HepG2 (cell line): Measurements from ENCODE around the gene TMEM63C. TPM values are rescaled to one million over a fixed set of nuclear protein-coding genes. Genes with fewer than 3 reads are reported as not detected.

Source experiments
- ATAC-seq: fragments of 200-7000 bp; cut with Tn5 transposase; 3 replicates; pipeline ENCODE4 v1.9.1; 2020; ENCODE audit warnings: mild to moderate bottlenecking, moderate library complexity
- BruUV-seq: library from RNA; stranded (reverse); fragments of 400-500 nt; replicated peaks from 2 replicates; lab custom pipeline; 2021; lab: Mats Ljungman, UMichigan
- CTCF ChIA-PET: fragments of 300-600 bp; formaldehyde crosslinking; extraction: SDS; loops from one replicate; lab custom pipeline; 2021; ENCODE audit warnings: low total read pairs, inconsistent platforms, low intra/inter-chr PET ratio; lab: Yijun Ruan, JAX
- POLR2A ChIA-PET: fragments of 350-600 bp; sonication (Branson Sonifier 250); formaldehyde crosslinking; loops from one replicate; lab custom pipeline; 2020; ENCODE audit warnings: antibody characterized with exemption, inconsistent platforms; lab: Yijun Ruan, JAX
- DNase-seq: peaks from one replicate; pipeline ENCODE4 v3.0.0-alpha.2; 2015; ENCODE audit warnings: low spot score
- FAIRE-seq: peaks from 3 replicates; lab custom pipeline; 2011; peaks lifted over from hg19 to GRCh38; lab: Jason Lieb, UNC
- H2AFZ ChIP-seq: one replicate; pipeline ENCODE4 v1.6.1; 2011; ENCODE audit warnings: low read length, inconsistent platforms
- H3K27ac ChIP-seq: fragments of 300-600 bp; 3 replicates; pipeline ENCODE4 v1.8.0; 2011; ENCODE audit warnings: mixed run types, mild to moderate bottlenecking, mixed read lengths, low read length, inconsistent platforms; ENCODE audit not compliant: insufficient read depth; ENCODE audit errors: extremely low read length
- H3K27me3 ChIP-seq, 2 experiments: fragments of 200-600 bp in 1 of 2; 2 replicates in 1 of 2; 3 replicates in 1 of 2; pipeline versions ENCODE4 v1.6.0 to v1.8.0; 2011; ENCODE audit warnings: low read length in 2 of 2, mild to moderate bottlenecking in 2 of 2, moderate library complexity in 2 of 2, inconsistent platforms in 1 of 2; ENCODE audit not compliant: insufficient read depth in 2 of 2, control insufficient read depth in 1 of 2
- H3K36me3 ChIP-seq, 2 experiments: fragments of 200-600 bp in 1 of 2; replicated peaks in 1 of 2; 2 replicates in 1 of 2; 3 replicates in 1 of 2; pipeline versions ENCODE4 v1.5.1 to v1.8.0; 2011; ENCODE audit warnings: low read length in 2 of 2, inconsistent platforms in 1 of 2; ENCODE audit not compliant: insufficient read depth in 2 of 2, control insufficient read depth in 1 of 2
- H3K4me1 ChIP-seq: 2 replicates; pipeline ENCODE4 v1.5.1; 2012; ENCODE audit warnings: low read length, inconsistent platforms; ENCODE audit not compliant: insufficient read depth
- H3K4me2 ChIP-seq: 2 replicates; pipeline ENCODE4 v1.6.0; 2011; ENCODE audit warnings: low read depth, low read length, inconsistent platforms
- H3K4me3 ChIP-seq, 3 experiments: fragments of 200-600 bp in 1 of 3; sonication (generic), shearing (Covaris generic) in 1 of 3; replicated peaks in 1 of 3; 2 replicates each; pipeline ENCODE4 v1.5.1; 2011 to 2016; ENCODE audit warnings: low read length in 3 of 3, inconsistent platforms in 2 of 3, low read depth in 2 of 3, mild to moderate bottlenecking in 2 of 3, control low read depth in 1 of 3, mixed read lengths in 1 of 3; ENCODE audit not compliant: insufficient read depth in 1 of 3
- H3K79me2 ChIP-seq: one replicate; pipeline ENCODE4 v1.6.1; 2011; ENCODE audit warnings: low read length, inconsistent platforms; ENCODE audit not compliant: insufficient read depth
- H3K9ac ChIP-seq: 2 replicates; pipeline ENCODE4 v1.6.0; 2011; ENCODE audit warnings: mild to moderate bottlenecking, low read depth, low read length, inconsistent platforms; ENCODE audit not compliant: insufficient read depth
- H3K9me3 ChIP-seq: 2 replicates; pipeline ENCODE4 v1.5.1; 2012; ENCODE audit warnings: mild to moderate bottlenecking, low read length
- H4K20me1 ChIP-seq: 2 replicates; pipeline ENCODE4 v1.6.0; 2011; ENCODE audit warnings: inconsistent platforms, mild to moderate bottlenecking, low read length, moderate library complexity; ENCODE audit not compliant: insufficient read depth
- AKAP8 ChIP-seq: sonication (generic); formaldehyde crosslinking; IDR thresholded peaks from 2 replicates; pipeline ENCODE4 v1.5.1; 2020; ENCODE audit warnings: mild to moderate bottlenecking, missing genetic modification reagents
- IKZF4 ChIP-seq: sonication (generic); formaldehyde crosslinking; IDR thresholded peaks from 2 replicates; pipeline ENCODE4 v1.5.1; 2020; ENCODE audit warnings: borderline replicate concordance, mild to moderate bottlenecking, low read depth, missing genetic modification reagents; ENCODE audit errors: not compliant biosample characterization
- NR2F1 ChIP-seq, 2 experiments: fragments of 450-650 bp in 1 of 2; formaldehyde crosslinking in 1 of 2; IDR thresholded peaks; 2 replicates each; pipeline versions ENCODE4 v1.5.0 to v1.6.1; 2016 to 2020; ENCODE audit warnings: mild to moderate bottlenecking in 1 of 2, missing compliant biosample characterization in 1 of 2, missing genetic modification reagents in 1 of 2, moderate library complexity in 1 of 2
- ZNF10 ChIP-seq: sonication (generic); formaldehyde crosslinking; IDR thresholded peaks from 2 replicates; pipeline ENCODE4 v1.4.0; 2020; ENCODE audit warnings: mild to moderate bottlenecking, low read depth, missing genetic modification reagents, borderline replicate concordance
- ZNF234 ChIP-seq: sonication (generic); formaldehyde crosslinking; conservative IDR thresholded peaks from 2 replicates; pipeline ENCODE4 v1.5.1; 2020; ENCODE audit warnings: mild to moderate bottlenecking, missing genetic modification reagents
- ZNF280B ChIP-seq: sonication (generic); formaldehyde crosslinking; IDR thresholded peaks from 2 replicates; pipeline ENCODE4 v1.5.0; 2020; ENCODE audit warnings: missing genetic modification reagents, mild to moderate bottlenecking, borderline replicate concordance
- ZNF335 ChIP-seq: sonication (generic); formaldehyde crosslinking; IDR thresholded peaks from 2 replicates; pipeline ENCODE4 v1.4.0; 2020; ENCODE audit warnings: missing genetic modification reagents
- ZSCAN31 ChIP-seq: sonication (generic); formaldehyde crosslinking; IDR thresholded peaks from 2 replicates; pipeline ENCODE4 v1.5.0; 2020; ENCODE audit warnings: low read depth, mild to moderate bottlenecking, missing genetic modification reagents
- WGBS: methylation state at CpG from one replicate; pipeline ENCODE4 v1.1.6; 2017; ENCODE audit warnings: low lambda C conversion rate; 5-methylcytosine and 5-hydroxymethylcytosine counted together
- in situ Hi-C: cut with HindIII; loops from 2 replicates; pipeline ENCODE4 v1.10.0; 2017; ENCODE audit warnings: low pct_unique_long_range_greater_than_20kb; ENCODE audit not compliant: extremely low pct_ligation_motif_present
- intact Hi-C: fragments of 100-400 bp; cut with micrococcal nuclease; formaldehyde crosslinking; loops from one replicate; pipeline ENCODE4 v1.10.0; 2022; ENCODE audit not compliant: unreplicated experiment
- polyA plus RNA-seq, 8 experiments: library from polyadenylated mRNA; depleted of rRNA in 3 of 8; stranded (reverse) in 7 of 8; unstranded in 1 of 8; fragments of >200 nt; fragmentation: Illumina TruSeq in 4 of 8; extraction: Trizol in 4 of 8; gene quantifications; 2 replicates each; pipeline versions ENCODE4 v1.2.1 to v1.2.3, GENCODE V29; 2011 to 2016; ENCODE audit warnings: low read depth in 4 of 8, missing spikeins in 1 of 8, mixed read lengths in 1 of 8; ENCODE audit not compliant: insufficient read depth in 1 of 8
- total RNA-seq, 5 experiments: library from RNA; depleted of rRNA; stranded (reverse); fragments of >200 nt; fragmentation: Illumina TruSeq; extraction: Trizol; gene quantifications; 2 replicates each; pipeline ENCODE4 v1.2.3, GENCODE V29; 2016; ENCODE audit warnings: low read depth in 1 of 5
- TF ChIP-seq, protein P1 (sequence below): IDR thresholded peaks from 2 replicates; pipeline ENCODE4 v1.6.1; 2012; ENCODE audit warnings: low read depth, low read length, improper control_type of control experiment
- TF ChIP-seq, protein P2 (sequence below): sonication (generic); formaldehyde crosslinking; IDR thresholded peaks from 2 replicates; pipeline ENCODE4 v1.8.1; 2023; ENCODE audit warnings: mild to moderate bottlenecking, inconsistent platforms, moderate library complexity, missing genetic modification reagents, borderline replicate concordance
- TF ChIP-seq, protein P3 (sequence below): sonication (generic); formaldehyde crosslinking; IDR thresholded peaks from 2 replicates; pipeline ENCODE4 v1.4.0; 2020; ENCODE audit warnings: missing genetic modification reagents

The TMEM63C gene
- total and polyA plus RNA-seq, 2 of the 13 experiments (the other 11 are each of a cell fraction or from before 2014, with no cell fraction given), result 0.17 to 0.27 TPM

GRCh38 chr14:77200406-77200985 lies 18.9 kb downstream of the TMEM63C start (continued):
- no peak for TF ChIP-seq ZNF280B (CRISPR knock-in tag)
- TF ChIP-seq, protein P1, sequence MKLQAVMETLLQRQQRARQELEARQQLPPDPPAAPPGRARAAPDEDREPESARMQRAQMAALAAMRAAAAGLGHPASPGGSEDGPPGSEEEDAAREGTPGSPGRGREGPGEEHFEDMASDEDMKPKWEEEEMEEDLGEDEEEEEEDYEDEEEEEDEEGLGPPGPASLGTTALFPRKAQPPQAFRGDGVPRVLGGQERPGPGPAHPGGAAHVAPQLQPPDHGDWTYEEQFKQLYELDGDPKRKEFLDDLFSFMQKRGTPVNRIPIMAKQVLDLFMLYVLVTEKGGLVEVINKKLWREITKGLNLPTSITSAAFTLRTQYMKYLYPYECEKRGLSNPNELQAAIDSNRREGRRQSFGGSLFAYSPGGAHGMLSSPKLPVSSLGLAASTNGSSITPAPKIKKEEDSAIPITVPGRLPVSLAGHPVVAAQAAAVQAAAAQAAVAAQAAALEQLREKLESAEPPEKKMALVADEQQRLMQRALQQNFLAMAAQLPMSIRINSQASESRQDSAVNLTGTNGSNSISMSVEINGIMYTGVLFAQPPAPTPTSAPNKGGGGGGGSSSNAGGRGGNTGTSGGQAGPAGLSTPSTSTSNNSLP, result no peak
- TF ChIP-seq, protein P2, sequence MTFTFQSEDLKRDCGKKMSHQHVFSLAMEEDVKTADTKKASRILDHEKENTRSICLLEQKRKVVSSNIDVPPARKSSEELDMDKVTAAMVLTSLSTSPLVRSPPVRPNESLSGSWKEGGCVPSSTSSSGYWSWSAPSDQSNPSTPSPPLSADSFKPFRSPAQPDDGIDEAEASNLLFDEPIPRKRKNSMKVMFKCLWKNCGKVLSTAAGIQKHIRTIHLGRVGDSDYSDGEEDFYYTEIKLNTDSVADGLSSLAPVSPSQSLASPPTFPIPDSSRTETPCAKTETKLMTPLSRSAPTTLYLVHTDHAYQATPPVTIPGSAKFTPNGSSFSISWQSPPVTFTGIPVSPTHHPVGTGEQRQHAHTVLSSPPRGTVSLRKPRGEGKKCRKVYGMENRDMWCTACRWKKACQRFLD (CRISPR knock-in tag), result no peak

GRCh38 chr14:77201696-77202095 lies 20.1 kb downstream of the TMEM63C start:
- intact Hi-C loops (no loop called here), in situ Hi-C loops (no loop called here)
- ATAC-seq, result no peak
- WGBS, result 42% methylated on average over 4 of the region's 4 CpGs
- H3K4me1 ChIP-seq, result no peaks in the 10 kb centered on the region
- no peak overlapping the region for H3K9ac ChIP-seq
- H2AFZ ChIP-seq, result no peak overlapping the region
- BruUV-seq, result no TSS peak
- no peak overlapping the region for H3K27ac ChIP-seq
- no peaks in the 10 kb centered on the region for H3K79me2 ChIP-seq
- POLR2A ChIA-PET, result no interaction called here
- no peak for FAIRE-seq
- no peak overlapping the region for H3K4me2 ChIP-seq
- no peaks in the 10 kb centered on the region for H3K9me3 ChIP-seq
- DNase-seq, result no peak
- no peaks in the 10 kb centered on the region for H4K20me1 ChIP-seq
- no peaks in the 10 kb centered on the region for H3K27me3 ChIP-seq
- H3K36me3 ChIP-seq, result no peaks in the 10 kb centered on the region
- H3K4me3 ChIP-seq, result no peak overlapping the region
- CTCF ChIA-PET, result no interaction called here
- TF ChIP-seq IKZF4 (no peak), NR2F1 (CRISPR knock-in tag; IDR thresholded peaks at IDR 0.05) (no peak), ZSCAN31 (CRISPR knock-in tag) (no peak), AKAP8 (CRISPR knock-in tag) (no peak), ZNF335 (CRISPR knock-in tag) (no peak), ZNF10 (CRISPR knock-in tag) (no peak), ZNF234 (CRISPR knock-in tag) (no peak)
- TF ChIP-seq, protein P3, sequence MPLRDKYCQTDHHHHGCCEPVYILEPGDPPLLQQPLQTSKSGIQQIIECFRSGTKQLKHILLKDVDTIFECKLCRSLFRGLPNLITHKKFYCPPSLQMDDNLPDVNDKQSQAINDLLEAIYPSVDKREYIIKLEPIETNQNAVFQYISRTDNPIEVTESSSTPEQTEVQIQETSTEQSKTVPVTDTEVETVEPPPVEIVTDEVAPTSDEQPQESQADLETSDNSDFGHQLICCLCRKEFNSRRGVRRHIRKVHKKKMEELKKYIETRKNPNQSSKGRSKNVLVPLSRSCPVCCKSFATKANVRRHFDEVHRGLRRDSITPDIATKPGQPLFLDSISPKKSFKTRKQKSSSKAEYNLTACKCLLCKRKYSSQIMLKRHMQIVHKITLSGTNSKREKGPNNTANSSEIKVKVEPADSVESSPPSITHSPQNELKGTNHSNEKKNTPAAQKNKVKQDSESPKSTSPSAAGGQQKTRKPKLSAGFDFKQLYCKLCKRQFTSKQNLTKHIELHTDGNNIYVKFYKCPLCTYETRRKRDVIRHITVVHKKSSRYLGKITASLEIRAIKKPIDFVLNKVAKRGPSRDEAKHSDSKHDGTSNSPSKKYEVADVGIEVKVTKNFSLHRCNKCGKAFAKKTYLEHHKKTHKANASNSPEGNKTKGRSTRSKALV, result no peak
